HG03520 (cell line): ENCODE measurements around the gene COX7A2.

Experiments
- ATAC-seq: cut with Tn5 transposase; IDR thresholded peaks from one replicate; pipeline ENCODE4 v1.9.1; 2021; ENCODE audit warnings: mild to moderate bottlenecking, moderate library complexity; ENCODE audit not compliant: unreplicated experiment

The COX7A2 gene, protein sequence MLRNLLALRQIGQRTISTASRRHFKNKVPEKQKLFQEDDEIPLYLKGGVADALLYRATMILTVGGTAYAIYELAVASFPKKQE

GRCh38 chr6:75243333-75244062, at the start of gene COX7A2:
Gene COX7A2 (minus strand): TSS chr6:75243801. CDS start chr6:75243734, 67 bp downstream.
- ATAC-seq: peak; percentile 92

DNA sequence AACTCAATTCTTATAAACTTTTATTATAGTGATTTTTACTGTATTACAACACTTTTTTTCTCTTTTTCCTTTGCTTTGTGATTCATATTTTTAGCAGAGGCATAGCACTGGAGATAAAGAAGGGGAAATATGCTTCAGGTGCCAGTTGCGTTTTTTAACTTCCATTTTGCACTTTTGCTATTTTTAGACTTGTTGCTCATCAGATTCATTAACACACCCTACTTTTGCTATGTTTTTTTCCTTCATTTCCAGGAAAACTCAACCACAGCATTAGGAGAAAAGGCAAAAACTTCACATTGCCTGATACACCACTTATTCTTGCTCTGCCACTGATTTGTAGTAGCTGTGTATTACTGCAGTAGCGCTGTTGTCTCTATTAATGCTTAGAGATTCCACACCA, 49.0 kb upstream of the COX7A2 start:
- ATAC-seq: no peak

DNA sequence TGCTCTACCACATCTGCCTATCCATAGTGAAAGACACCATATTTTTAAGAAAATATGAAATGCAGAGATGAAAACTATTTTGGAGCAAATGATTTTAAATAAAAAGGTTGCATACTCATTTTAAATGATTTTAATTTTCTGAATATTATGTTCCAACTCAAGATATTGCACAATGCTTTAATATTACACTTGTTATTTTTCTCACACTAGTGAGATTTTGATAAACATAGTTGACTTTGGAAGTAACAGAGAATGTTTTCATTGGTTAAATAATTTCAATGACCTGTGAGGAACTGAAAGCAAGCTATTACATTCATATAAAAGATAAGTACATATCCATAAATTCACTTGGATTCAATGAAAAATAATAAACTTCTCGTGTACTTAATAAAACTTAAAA, 48.1 kb upstream of the COX7A2 start:
- ATAC-seq: no peak

- ATAC-seq: no peak
Measured at GRCh38 chr6:75291331-75291730, 47.7 kb upstream of the COX7A2 start.

DNA sequence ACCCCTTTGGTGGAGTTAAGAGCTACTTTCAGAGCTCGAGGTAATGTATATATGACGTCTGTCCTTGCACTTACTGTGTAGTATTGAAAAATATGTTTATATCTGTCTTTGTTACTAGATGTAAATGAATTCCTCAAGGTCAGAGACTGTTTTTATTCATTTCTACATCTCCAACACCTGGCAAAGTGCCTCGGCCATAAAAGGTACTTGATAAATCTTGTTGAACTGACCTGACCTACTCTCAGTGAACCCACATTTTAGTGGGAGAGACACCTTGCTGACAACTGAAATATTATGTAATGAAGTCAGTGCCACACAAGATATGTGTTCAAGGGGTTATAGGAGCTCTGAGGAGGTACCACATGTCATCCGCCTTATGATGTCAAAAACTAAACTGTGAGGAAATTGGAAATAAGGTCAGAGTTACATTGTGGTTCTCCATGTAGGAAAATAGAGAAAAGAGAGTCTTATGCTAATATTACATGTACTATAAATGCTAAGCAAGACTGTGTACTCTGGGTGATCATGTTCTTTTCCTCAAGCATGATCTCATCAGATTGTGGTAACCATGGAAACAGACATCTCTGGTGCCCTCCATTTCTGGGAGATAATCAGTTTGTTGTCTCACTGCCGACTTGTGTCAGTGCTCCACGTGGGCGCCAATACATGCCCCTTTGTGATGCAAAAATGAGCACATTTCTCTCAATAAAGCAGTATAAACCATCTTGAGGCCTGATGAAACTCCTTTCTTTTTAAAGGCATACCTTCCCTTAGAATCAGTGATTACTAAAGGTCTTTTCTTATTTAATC, 46.7 kb upstream of the COX7A2 start:
- ATAC-seq: no peak

- no peak for ATAC-seq
Measured at GRCh38 chr6:75288023-75288422, 44.4 kb upstream of the COX7A2 start.

- no peak for ATAC-seq
Measured at GRCh38 chr6:75287424-75287823, 43.8 kb upstream of the COX7A2 start.

DNA sequence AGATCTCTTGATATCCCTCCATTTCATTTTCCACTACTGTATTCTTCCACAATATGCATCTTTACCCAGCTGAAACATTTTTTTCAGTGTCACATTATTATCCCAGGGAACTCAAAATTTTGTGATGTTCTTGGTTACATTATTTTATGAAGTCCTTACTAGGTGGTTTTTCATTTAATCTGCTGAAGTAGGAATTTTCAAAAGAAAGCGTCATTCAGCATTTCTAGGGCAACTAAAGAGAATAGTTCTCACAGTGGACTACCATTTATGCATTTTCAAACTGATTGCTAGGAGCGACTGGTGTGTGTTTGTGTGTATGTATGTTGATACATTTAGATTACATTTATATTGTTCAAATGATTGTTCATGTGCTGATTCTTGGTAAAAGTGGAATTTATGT, 43.4 kb upstream of the COX7A2 start:
- no peak for ATAC-seq

- peak; percentile 3 for ATAC-seq
Measured at GRCh38 chr6:75285283-75285639, 41.7 kb upstream of the COX7A2 start.

- ATAC-seq: peak; percentile 92
Measured at GRCh38 chr6:75284632-75285282, 41.2 kb upstream of the COX7A2 start, which contains the start of gene TMEM30A. Gene TMEM30A (minus strand): TSS chr6:75284792. CDS start chr6:75284638, 154 bp downstream.

- peak; percentile 8 for ATAC-seq
Measured at GRCh38 chr6:75283907-75284631, 40.5 kb upstream of the COX7A2 start.

- ATAC-seq: no peak
Measured at GRCh38 chr6:75282706-75283105, 39.1 kb upstream of the COX7A2 start.

GRCh38 chr6:75281653-75282052, 38.1 kb upstream of the COX7A2 start:
- no peak for ATAC-seq

DNA sequence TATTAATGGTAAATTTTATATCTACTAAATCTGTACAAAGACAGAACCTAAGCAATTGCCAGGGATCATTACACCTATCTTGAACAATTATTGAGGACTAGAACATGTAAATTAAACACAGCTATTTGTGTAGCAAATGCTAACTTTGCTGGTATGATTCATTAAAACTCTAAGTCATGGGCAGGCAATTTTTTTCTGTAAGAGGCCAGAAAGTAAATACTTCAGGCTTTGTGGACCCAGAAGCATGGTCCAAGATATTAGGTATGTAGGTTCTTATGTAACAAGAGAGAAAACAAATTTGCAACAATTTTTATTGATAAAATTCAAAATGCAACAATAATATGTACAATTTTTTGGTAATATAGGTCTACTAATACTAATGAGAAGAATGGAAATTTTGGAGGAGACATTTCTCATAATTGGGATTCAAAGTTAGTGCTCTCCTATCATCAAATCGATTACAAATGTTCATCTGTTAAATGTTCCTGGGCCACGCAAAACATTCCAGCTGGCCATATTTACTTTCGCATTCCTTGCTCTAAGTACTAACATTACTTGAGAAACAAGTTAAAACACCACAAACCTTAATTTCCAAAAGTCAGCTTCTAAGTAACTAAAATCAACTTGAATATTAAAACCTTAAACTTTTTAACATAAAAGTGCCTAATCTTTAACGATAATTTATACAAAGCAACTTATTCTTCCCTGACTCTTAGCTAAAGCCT, 36.7 kb upstream of the COX7A2 start:
- no peak for ATAC-seq

DNA sequence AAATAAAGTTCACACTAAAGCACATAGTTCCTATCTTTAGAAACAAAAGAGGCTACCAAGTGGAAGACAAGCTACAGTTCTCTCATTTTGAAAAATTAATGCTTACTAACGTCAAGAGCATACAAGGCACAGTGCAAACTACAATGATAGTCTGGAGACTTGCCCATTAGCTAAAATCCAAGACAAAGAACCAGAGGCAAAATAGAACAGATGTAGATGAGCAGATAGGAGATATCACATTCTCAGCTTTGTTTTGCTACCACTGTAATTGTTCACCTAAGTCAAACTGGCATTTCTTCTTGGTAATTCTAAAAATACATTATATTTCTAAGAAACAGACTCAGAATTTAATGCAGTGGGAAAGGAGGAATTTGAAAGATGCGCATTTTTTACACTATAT, 35.8 kb upstream of the COX7A2 start:
- ATAC-seq: no peak

- ATAC-seq: no peak
Measured at GRCh38 chr6:75278474-75279077, 35.0 kb upstream of the COX7A2 start.

DNA sequence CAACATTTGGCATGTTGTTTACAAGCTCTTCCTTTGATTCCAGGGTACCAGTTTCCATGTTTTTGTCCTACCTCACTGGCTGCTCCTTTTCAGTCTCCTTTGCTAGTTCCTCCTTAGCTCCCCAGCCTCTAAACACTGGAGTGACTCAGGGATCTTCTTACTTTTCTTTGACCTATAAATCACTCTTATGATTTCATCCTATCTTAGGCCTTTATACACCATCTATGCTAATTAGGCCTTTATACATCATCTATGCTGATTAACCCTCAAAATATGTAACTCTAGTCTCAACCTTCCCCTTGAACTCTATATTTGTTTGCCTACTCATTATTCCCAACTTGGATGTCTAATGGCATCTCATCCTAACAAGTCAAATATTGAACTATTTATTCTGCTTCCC, 31.5 kb upstream of the COX7A2 start:
- no peak for ATAC-seq

DNA sequence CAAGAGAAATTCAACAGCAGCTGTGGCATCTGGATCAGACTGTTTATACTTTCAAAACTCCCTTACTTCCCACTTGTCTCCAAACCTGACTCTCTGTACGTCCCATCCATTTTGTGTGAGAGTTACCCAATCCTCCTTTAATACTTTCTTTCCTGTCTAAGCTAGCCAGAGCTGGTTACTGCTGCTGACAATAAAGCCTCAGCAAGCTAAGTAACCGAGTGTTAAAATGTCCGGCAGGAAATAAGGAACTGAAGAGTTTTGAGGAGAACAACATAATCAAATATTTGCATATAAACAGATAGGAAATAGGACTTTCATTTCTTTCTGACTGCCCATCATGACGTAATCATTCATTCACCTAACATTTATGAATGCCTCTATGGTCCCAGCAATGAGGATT, 29.4 kb upstream of the COX7A2 start:
- ATAC-seq: no peak

- ATAC-seq: no peak
Measured at GRCh38 chr6:75272145-75272840, 28.7 kb upstream of the COX7A2 start.
